ENCODE measurements around the gene PSMA1. TPM values are rescaled to one million over a fixed set of nuclear protein-coding genes. Genes with fewer than 3 reads are reported as not detected.
"Not testable (repeated sequence)": the region's sequence is repeated elsewhere in the genome, so short reads cannot be mapped to it uniquely, and the experiment has no call there.

PSMA1 gene
- total RNA-seq, result 130 and 168 TPM in 2 replicates

DNA sequence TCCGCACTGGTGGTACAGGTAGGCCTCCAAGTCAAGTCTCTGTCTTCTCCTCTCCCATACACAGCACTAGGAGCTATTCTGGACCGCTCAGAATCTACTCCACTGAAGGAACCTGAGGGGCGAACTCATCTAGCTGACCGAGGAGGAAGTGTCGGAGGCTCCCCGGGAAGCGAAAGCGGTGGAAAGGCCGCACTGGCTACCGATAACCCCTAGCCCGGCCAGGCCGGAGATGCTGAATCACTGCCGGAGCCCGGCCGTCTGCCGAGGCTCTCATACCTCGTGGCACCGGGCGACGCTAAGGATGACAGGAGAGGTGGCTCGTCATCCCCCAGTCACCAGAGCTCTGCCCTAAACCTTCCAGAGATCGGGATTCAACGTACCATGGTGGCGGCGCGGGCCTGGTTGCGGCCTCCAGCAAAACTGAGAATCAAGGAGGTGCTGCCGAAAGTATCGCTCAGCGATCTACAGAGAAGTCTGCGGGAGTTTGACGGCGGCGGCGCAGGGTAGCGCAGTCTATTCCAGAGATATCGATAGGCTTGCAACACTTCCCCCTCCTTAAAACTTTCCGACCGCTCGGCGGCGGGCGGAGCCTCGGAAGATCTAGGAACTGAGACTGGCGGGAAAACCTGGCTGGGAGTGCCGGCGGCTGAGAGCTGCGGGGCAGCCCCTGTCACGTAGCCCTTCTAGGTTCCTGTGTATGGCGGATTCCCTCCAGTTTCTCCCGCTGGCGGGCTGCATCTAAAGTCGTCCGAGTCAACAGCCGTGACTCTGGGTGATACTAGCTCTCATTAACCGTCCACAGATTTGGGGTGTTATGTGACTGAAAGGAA is at the start of gene PSMA1:
Gene PSMA1 (minus strand): TSS at position 470 of the 830 bp plus-strand sequence. CDS start 87 bp downstream, at position 383.
- peak; percentile 94 to 97 for DNase-seq (ENCODE audit: low read depth in 2 of 2)

DNA sequence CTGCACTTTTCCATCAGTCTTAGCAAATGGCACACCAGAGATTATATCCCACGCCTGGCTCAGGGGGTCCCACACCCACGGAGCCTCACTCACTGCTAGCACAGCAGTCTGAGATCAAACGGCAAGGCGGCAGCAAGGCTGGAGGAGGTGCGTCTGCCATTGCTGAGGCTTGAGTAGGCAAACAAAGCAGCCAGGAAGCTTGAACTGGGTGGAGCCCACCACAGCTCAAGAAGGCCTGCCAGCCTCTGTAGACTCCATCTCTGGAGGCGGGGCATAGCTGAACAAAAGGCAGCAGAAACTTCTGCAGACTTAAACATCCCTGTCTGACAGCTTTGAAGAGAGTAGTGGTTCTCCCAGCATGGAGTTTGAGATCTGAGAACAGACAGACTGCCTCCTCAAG is 49.3 kb upstream of the PSMA1 start:
- not testable (repeated sequence) for DNase-seq (ENCODE audit: low read depth in 2 of 2)

GRCh38 chr11:14567064-14567651 is 47.0 kb upstream of the PSMA1 start:
- DNase-seq (ENCODE audit: low read depth in 2 of 2), result no peak

DNA sequence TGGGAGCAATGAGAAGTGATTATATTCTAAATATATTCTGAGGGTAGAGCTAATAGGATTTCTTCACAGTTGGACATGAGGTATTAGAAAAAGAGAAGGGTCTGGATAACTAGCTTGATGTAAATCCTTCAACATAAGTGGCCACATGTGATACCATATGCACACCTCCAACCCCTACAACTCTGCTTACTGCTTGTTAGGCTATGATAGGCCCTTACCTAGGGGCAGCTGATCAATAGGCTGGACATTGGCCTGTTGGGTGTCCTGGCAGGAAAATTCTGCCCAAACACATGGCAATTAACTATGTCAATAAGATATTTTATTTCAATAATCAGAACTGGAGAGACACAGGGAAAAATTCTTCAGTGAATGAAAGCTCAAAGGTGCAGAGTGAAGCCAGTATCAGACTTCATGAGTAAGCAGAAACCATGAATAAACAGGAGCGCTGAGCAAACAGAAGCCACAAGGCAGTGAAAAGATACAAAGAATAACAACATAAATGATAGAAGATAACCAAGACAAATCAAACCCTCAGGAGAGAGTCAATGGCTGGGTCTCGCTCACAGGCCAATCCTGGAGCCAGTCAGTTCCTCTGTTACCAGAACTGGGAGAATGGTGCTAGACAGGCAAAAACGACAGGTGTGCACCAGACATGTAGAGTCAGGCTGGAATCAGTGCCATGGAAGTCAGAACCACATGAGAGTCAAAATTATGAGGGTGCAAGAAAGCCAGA is 46.3 kb upstream of the PSMA1 start:
- DNase-seq (ENCODE audit: low read depth in 2 of 2), result no peak

GRCh38 chr11:14565845-14566244 is 45.7 kb upstream of the PSMA1 start:
- DNase-seq (ENCODE audit: low read depth in 2 of 2), result no peak

DNA sequence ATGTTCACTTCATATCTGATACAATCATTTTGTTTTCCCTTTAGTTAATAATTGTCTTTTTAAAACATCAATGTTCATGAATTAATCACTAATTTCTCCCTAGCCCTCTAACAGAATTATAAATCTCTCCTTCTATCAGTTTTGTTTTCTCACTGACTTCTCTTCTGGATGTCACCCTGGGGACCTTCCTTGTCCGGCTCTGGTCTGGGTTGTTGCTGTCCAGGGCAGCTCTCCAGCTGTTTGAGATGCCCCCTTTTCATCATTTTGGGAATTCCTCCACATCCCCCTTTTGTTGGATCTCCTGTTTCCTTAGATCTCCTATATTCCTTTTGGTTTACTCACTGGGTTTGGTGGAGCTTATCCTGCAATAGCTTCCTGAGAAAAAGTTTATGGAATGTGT is 35.6 kb upstream of the PSMA1 start:
- DNase-seq (ENCODE audit: low read depth in 2 of 2), result no peak

DNA sequence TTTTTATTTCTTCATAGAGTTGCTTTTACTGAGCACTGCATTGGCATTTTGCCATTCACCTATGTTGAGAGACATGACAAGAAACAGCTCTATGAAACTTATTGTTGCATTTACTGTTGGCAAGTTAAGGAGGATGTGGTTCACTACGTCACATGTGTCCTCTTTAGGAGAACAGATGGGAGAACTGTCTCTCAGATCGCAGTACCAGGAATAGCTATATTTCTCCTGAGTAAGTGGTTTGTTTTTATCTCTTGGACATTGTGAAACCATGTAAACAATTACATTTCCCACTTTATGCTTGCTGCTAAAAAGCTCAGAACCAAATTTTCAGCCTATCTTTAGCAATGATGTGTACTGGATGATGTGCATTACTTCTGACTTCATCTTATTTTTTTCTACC is 34.8 kb upstream of the PSMA1 start:
- DNase-seq (ENCODE audit: low read depth in 2 of 2), result no peak

DNA sequence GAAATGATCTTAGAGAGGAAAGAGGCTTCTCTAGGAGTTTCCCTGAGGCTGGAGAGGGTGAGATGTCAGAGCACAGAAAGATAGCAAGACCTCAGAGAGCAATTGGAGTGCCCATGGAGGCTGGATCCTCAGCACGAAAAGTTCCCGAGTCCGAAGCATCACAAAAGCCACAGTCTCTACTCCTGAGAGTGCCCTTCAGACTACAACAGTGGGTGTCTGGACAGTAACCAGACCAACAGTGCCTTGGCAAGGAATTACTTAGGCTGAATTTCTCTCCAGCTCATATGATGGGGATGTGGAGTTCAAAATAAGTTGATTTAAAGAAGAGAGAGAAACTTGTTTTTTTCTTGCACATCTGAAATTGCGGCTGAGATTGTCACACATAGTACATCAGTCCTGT is 31.9 kb upstream of the PSMA1 start:
- no peak for DNase-seq (ENCODE audit: low read depth in 2 of 2)

DNA sequence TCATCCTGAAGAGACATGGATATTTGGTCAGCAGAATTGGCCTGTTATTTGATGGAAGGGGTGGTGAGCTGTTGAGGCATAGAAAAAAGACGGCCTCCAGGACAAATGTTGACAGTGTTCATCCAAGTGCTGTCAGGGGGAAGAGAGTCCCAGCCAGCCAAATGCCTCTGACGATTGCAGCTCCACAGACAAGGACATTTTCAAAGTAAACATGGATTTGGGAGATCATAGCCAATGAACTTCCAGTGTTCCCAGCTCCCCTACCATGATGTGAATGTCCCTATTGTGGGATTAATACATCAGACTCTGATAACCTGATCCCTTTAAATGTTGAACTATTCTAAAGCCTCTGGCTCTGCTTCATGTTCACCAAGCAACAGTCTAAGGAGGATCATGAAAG is 31.2 kb upstream of the PSMA1 start:
- DNase-seq (ENCODE audit: low read depth in 2 of 2), result no peak

DNA sequence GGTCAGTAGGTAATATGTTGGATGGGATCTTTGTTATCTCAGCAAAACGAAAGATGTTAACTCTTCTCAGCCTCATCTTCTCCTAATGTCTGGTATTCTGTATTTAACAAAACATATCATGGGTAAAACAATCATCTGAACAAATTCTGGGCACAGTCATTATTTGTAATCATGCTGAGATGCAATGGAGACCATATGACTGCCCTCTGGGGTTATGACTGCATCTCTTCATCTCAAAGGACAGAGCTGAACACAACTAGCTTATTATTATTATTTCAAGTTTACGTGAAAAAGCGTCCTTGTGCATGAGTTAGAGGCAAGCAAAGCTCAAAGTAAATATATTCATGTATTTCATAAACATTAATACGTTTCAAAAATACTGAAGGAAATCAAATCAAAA is 29.7 kb upstream of the PSMA1 start:
- DNase-seq (ENCODE audit: low read depth in 2 of 2), result no peak

GRCh38 chr11:14547440-14547839 is 27.3 kb upstream of the PSMA1 start:
- DNase-seq (ENCODE audit: low read depth in 2 of 2), result no peak

DNA sequence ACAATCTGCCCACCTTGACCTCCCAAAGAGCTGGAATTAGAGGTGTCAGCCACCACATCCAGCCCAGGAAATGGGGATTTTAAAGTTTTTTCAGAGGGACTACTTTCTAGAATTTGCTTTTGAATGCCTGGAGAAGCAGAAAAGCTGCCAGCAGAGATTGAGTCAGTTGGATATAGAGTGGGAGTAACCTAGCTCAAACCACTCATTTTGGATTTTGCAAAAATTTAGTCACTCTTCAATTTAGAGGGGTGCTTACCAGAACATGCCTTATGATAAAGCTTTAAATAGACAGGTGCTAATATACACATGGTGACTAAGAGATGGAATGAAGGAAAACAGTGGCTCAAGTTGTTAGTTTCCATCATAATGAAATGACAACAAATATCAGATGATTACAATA is 26.5 kb upstream of the PSMA1 start:
- no peak for DNase-seq (ENCODE audit: low read depth in 2 of 2)

GRCh38 chr11:14544611-14545010 is 24.4 kb upstream of the PSMA1 start:
- DNase-seq (ENCODE audit: low read depth in 2 of 2), result no peak

- no peak for DNase-seq (ENCODE audit: low read depth in 2 of 2)
These were observed 23.1 kb upstream of the PSMA1 start for GRCh38 chr11:14543260-14543659.

GRCh38 chr11:14542324-14542723 is 22.1 kb upstream of the PSMA1 start:
- peak in 1 of 2 donors; percentile 68 for DNase-seq (ENCODE audit: low read depth in 2 of 2)

DNA sequence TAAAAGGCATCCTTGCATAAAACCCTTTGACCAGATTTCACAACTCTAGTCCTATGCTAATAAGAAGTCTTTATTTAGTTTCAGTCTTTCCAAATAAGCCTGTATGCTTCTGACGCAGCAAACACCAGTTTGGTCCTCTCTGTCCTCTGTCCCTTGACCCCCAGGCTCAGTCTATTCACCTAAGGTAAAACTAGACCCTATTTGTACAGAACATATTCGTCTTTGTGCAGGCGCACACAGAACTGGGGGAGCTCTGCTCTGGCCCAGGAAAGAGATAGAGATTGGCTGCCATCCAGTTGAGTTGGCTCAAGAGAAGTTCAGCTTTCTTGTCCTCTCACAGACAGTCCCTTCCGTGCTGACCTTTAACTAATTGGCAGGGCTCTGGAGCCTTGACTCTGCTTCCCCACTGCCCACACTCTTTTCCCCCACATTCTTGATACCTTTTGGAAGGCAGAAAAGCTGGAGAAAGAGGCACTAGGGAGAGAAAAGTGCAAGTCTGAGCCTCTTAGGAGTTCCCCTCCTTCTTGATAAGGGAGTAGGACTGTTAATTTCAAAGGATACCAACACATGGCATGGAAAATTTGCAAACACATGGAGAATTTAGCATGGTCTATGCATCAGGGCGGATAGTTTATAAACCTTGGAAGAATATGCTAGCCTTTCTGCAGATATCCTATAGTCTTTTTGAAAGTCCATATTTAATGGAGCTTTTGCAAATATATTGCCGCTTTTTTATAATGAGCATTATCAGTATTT is 21.2 kb upstream of the PSMA1 start:
- DNase-seq (ENCODE audit: low read depth in 2 of 2), result no peak

DNA sequence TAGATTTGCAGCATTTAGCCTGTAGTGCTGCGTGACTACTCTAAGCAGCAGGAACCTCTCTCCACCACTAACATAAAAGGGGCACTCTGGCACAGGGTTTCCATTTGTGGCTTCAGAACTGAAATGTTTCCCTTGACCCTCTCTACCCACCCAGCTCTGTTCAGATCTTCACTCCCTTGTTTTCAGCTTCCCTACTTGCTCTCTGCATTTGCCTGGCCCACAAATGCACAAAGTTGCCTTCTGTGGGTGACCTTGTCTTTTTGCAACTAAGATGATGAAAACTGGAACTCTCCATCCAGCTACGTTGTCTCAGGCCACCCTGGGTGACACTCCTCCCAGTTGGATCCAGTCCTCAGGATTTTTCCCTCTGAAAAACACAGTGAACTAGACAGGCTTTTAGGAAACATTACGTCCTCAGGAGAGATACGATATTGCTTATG is 19.8 kb upstream of the PSMA1 start:
- DNase-seq (ENCODE audit: low read depth in 2 of 2), result no peak

DNA sequence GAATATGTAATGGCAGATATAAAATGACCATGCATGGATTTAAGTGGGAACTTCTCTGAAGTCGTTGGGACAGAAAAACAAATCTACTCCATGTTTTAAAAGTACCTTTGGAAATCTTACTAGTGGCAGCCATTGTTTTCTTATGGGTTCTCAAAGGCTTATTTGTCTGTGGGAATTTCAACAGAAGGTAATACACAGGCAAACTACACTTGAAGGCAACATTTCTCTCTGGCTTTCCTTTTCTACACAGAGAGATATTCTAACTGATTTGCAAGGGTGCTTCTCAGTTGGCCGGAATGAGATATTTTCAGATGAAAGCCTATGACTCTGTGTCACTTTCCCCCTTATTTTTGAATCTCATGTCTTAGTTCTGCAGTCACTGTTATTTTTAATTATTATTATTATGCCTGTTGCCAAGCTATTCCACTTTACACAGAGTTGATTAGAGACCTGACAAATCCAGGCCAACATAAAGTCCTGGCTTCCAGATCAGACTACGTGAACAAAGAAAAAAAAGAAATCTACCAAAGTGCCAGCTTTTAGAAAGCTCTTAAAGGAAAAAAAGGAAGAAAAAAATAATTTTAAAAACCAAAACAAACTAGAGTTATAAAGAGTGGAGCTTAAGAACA is 18.9 kb upstream of the PSMA1 start:
- DNase-seq (ENCODE audit: low read depth in 2 of 2), result no peak

GRCh38 chr11:14538271-14538925 is 18.2 kb upstream of the PSMA1 start:
- no peak for DNase-seq (ENCODE audit: low read depth in 2 of 2)

- peak; percentile 36 to 39 for DNase-seq (ENCODE audit: low read depth in 2 of 2)
These were observed 17.0 kb upstream of the PSMA1 start for GRCh38 chr11:14537134-14537599.

DNA sequence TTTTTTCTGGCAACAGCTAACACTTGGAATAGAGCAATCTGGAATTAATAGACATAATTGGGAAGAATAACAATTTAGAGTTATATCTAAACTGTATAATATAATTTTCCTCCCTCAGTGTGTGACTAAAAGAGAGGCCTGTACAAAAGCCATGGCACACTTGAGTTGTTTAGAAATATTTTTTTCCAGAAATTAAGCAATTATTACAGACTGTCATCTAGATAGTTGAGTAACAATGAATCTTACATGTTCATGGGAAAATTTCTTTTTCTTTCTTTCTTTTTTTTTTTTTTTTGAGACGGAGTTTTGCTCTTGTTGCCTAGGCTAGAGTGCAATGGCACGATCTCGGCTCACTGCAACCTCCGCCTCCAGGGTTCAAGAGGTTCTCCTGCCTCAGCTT is 15.0 kb upstream of the PSMA1 start:
- not testable (repeated sequence) for DNase-seq (ENCODE audit: low read depth in 2 of 2)

Measured in lung microvascular endothelial cell (primary cell).